Panc1 (cell line): ENCODE results near the gene IGF1. TPM values are rescaled to one million over a fixed set of nuclear protein-coding genes. Genes with fewer than 3 reads are reported as not detected.
A peak's percentile ranks its signal among the peaks of the same experiment; 100 is the strongest.

Experiments used
- ATAC-seq: fragments of 200-7000 bp; cut with Tn5 transposase; 2 replicates; pipeline ENCODE4 v1.9.1; 2020; ENCODE audit warnings: mild to moderate bottlenecking, moderate library complexity
- BruUV-seq: library from RNA; stranded (reverse); fragments of 400-500 nt; replicated peaks from 2 replicates; lab custom pipeline; 2021; lab: Mats Ljungman, UMichigan
- CTCF ChIA-PET: fragments of 300-600 bp; sonication (Branson Sonifier 250); formaldehyde crosslinking; loops from one replicate; lab custom pipeline; 2022; ENCODE audit warnings: antibody characterized with exemption; lab: Charles Lee
- POLR2A ChIA-PET: fragments of 300-600 bp; sonication (Branson Sonifier 250); formaldehyde crosslinking; loops from one replicate; lab custom pipeline; 2022; ENCODE audit warnings: antibody characterized with exemption; lab: Charles Lee
- DNase-seq: peaks from one replicate; pipeline ENCODE4 v3.0.0-alpha.2; 2010; ENCODE audit warnings: low read depth, low spot score
- H3K27ac ChIP-seq: 2 replicates; pipeline ENCODE4 v1.5.1; 2011; ENCODE audit warnings: mild to moderate bottlenecking, low read length, inconsistent platforms
- H3K27me3 ChIP-seq: fragments of 200-500 bp; sonication (Bioruptor generic); 2 replicates; pipeline ENCODE4 v1.6.0; 2014; ENCODE audit warnings: low read length, inconsistent platforms; ENCODE audit not compliant: control insufficient read depth, insufficient read depth
- H3K36me3 ChIP-seq: fragments of 200-500 bp; sonication (Bioruptor generic); 2 replicates; pipeline ENCODE4 v1.5.1; 2014; ENCODE audit warnings: inconsistent platforms, mild to moderate bottlenecking, low read length, moderate library complexity; ENCODE audit not compliant: control insufficient read depth, insufficient read depth
- H3K4me1 ChIP-seq: 2 replicates; pipeline ENCODE4 v1.5.1; 2011; ENCODE audit warnings: inconsistent platforms, mild to moderate bottlenecking, low read length, moderate library complexity; ENCODE audit not compliant: control insufficient read depth, insufficient read depth
- H3K4me3 ChIP-seq, 2 experiments: 2 replicates each; pipeline ENCODE4 v1.5.1; 2011 to 2012; ENCODE audit warnings: low read depth in 2 of 2, low read length in 2 of 2, mild to moderate bottlenecking in 2 of 2, inconsistent platforms in 1 of 2, moderate library complexity in 1 of 2
- H3K9me3 ChIP-seq: fragments of 200-500 bp; sonication (Bioruptor generic); 2 replicates; pipeline ENCODE4 v1.5.1; 2014; ENCODE audit warnings: low read depth, mild to moderate bottlenecking, inconsistent platforms, low read length, moderate library complexity; ENCODE audit not compliant: control insufficient read depth, insufficient read depth
- POLR2AphosphoS5 ChIP-seq: IDR thresholded peaks from 2 replicates; pipeline ENCODE4 v1.6.1; 2012; ENCODE audit warnings: mild to moderate bottlenecking, low read depth, low read length, moderate library complexity
- SIN3A ChIP-seq: IDR thresholded peaks from 2 replicates; pipeline ENCODE4 v1.6.1; 2012; ENCODE audit warnings: low read depth, mild to moderate bottlenecking, low read length, moderate library complexity, borderline replicate concordance; ENCODE audit not compliant: insufficient read depth
- TCF7L2 ChIP-seq: IDR thresholded peaks from 2 replicates; pipeline ENCODE4 v1.6.1; 2011; ENCODE audit warnings: mild to moderate bottlenecking, low read depth, low read length, inconsistent platforms
- in situ Hi-C: cut with HindIII; loops from 2 replicates; pipeline ENCODE4 v1.10.0; 2016; ENCODE audit warnings: low sequenced_read_pairs, low pct_unique_long_range_greater_than_20kb
- intact Hi-C: fragments of 100-400 bp; cut with micrococcal nuclease; formaldehyde crosslinking; loops from one replicate; pipeline ENCODE4 v1.10.0; 2022; ENCODE audit not compliant: unreplicated experiment
- total RNA-seq: library from RNA; stranded (reverse); gene quantifications from one replicate; pipeline ENCODE4 v1.2.1, GENCODE V29; 2021; ENCODE audit not compliant: unreplicated experiment
- TF ChIP-seq, protein P1 (sequence below): fragments of 450-650 bp; IDR thresholded peaks from 2 replicates; pipeline ENCODE4 v1.5.1; 2017; ENCODE audit warnings: mild to moderate bottlenecking
- TF ChIP-seq, protein P2 (sequence below), 2 experiments: IDR thresholded peaks; 2 replicates each; pipeline ENCODE4 v1.6.1; 2011 to 2012; ENCODE audit warnings: low read depth in 2 of 2, control low read depth in 1 of 2, low read length in 1 of 2, mild to moderate bottlenecking in 1 of 2, moderate library complexity in 1 of 2; ENCODE audit not compliant: insufficient read depth in 1 of 2

Gene IGF1
- total RNA-seq, 1 experiment from 2014 or later = not detected

DNA sequence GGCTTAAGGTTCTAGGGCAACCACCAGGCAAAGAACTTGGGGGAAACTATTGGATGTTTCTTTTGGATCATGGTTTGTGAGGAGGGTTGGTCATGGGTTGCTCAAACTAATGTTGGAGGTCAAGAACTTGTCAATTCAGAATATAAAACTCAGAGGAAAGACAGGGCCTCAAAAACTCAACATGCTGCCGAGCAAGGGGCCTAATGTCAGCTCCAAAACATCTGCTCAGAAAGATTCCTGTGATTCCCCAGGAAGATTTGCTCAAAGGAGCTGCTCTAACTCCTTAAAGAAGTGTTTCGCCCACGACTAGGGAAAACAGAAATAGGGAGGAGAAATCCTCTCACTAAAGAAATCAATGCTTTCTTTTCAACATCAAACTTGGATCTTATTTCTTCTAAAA lies 3.7 kb upstream of the IGF1 start:
- no peak overlapping the region for H3K27ac ChIP-seq
- TF ChIP-seq, protein P1, sequence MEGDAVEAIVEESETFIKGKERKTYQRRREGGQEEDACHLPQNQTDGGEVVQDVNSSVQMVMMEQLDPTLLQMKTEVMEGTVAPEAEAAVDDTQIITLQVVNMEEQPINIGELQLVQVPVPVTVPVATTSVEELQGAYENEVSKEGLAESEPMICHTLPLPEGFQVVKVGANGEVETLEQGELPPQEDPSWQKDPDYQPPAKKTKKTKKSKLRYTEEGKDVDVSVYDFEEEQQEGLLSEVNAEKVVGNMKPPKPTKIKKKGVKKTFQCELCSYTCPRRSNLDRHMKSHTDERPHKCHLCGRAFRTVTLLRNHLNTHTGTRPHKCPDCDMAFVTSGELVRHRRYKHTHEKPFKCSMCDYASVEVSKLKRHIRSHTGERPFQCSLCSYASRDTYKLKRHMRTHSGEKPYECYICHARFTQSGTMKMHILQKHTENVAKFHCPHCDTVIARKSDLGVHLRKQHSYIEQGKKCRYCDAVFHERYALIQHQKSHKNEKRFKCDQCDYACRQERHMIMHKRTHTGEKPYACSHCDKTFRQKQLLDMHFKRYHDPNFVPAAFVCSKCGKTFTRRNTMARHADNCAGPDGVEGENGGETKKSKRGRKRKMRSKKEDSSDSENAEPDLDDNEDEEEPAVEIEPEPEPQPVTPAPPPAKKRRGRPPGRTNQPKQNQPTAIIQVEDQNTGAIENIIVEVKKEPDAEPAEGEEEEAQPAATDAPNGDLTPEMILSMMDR = no peak
- in situ Hi-C loops (no loop called here), intact Hi-C loops (loop anchor here (10.0 kb wide), 1 partner anchor 539 kb away; no protein-coding TSS in a partner anchor)
- DNase-seq (no peak), ATAC-seq (no peak)
- H3K9me3 ChIP-seq = no peaks in the 10 kb centered on the region
- POLR2A ChIA-PET = no interaction called here
- H3K36me3 ChIP-seq = no peaks in the 10 kb centered on the region
- H3K4me3 ChIP-seq = peak overlapping the region; percentile 32 to 57
- no TSS peak for BruUV-seq
- CTCF ChIA-PET = no interaction called here
- H3K27me3 ChIP-seq = no peaks in the 10 kb centered on the region
- H3K4me1 ChIP-seq = no peaks in the 10 kb centered on the region

GRCh38 chr12:102483466-102483865 lies 3.1 kb upstream of the IGF1 start:
- H3K27me3 ChIP-seq = no peaks in the 10 kb centered on the region
- ATAC-seq (no peak), DNase-seq (no peak)
- no peaks in the 10 kb centered on the region for H3K4me1 ChIP-seq
- POLR2A ChIA-PET = no interaction called here
- H3K36me3 ChIP-seq = no peaks in the 10 kb centered on the region
- TF ChIP-seq, protein P1 = no peak
- TF ChIP-seq POLR2AphosphoS5 = no peak
- no peak for TF ChIP-seq TCF7L2
- TF ChIP-seq, protein P2, sequence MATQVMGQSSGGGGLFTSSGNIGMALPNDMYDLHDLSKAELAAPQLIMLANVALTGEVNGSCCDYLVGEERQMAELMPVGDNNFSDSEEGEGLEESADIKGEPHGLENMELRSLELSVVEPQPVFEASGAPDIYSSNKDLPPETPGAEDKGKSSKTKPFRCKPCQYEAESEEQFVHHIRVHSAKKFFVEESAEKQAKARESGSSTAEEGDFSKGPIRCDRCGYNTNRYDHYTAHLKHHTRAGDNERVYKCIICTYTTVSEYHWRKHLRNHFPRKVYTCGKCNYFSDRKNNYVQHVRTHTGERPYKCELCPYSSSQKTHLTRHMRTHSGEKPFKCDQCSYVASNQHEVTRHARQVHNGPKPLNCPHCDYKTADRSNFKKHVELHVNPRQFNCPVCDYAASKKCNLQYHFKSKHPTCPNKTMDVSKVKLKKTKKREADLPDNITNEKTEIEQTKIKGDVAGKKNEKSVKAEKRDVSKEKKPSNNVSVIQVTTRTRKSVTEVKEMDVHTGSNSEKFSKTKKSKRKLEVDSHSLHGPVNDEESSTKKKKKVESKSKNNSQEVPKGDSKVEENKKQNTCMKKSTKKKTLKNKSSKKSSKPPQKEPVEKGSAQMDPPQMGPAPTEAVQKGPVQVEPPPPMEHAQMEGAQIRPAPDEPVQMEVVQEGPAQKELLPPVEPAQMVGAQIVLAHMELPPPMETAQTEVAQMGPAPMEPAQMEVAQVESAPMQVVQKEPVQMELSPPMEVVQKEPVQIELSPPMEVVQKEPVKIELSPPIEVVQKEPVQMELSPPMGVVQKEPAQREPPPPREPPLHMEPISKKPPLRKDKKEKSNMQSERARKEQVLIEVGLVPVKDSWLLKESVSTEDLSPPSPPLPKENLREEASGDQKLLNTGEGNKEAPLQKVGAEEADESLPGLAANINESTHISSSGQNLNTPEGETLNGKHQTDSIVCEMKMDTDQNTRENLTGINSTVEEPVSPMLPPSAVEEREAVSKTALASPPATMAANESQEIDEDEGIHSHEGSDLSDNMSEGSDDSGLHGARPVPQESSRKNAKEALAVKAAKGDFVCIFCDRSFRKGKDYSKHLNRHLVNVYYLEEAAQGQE (IDR thresholded peaks at IDR 0.05; ENCODE audit: insufficient read depth in 1 of 2, low read depth in 2 of 2, low read length in 1 of 2) = no peak
- no peak for TF ChIP-seq SIN3A
- BruUV-seq = no TSS peak
- intact Hi-C loops (loop anchor here (10.0 kb wide), 1 partner anchor 539 kb away; no protein-coding TSS in a partner anchor), in situ Hi-C loops (no loop called here)
- H3K9me3 ChIP-seq = no peaks in the 10 kb centered on the region
- CTCF ChIA-PET = interaction anchor here (1.6 kb wide), 1 partner anchor 314 kb away, joined by 3 read pairs; no protein-coding TSS in a partner anchor
- no peak overlapping the region for H3K27ac ChIP-seq
- H3K4me3 ChIP-seq = no peak overlapping the region
